Skeletal muscle satellite cell (primary cell): ENCODE measurements around the gene CCDC187.

Source experiments
- H3K27me3 ChIP-seq: 2 replicates; pipeline ENCODE4 v1.7.0; 2013; ENCODE audit warnings: low read length; ENCODE audit not compliant: control insufficient read depth, insufficient read depth
- H3K36me3 ChIP-seq: 2 replicates; pipeline ENCODE4 v1.7.0; 2013; ENCODE audit warnings: mild to moderate bottlenecking, control low read depth, low read length; ENCODE audit not compliant: insufficient read depth
- H3K4me1 ChIP-seq: 2 replicates; pipeline ENCODE4 v1.7.0; 2013; ENCODE audit warnings: low read length; ENCODE audit not compliant: control insufficient read depth, insufficient read depth
- H3K4me2 ChIP-seq: 2 replicates; pipeline ENCODE4 v1.7.0; 2013; ENCODE audit warnings: mild to moderate bottlenecking, low read length
- H3K4me3 ChIP-seq: 2 replicates; pipeline ENCODE4 v1.7.0; 2013; ENCODE audit warnings: low read length
- H3K9ac ChIP-seq: 2 replicates; pipeline ENCODE4 v1.7.0; 2013; ENCODE audit warnings: mild to moderate bottlenecking, low read depth, low read length, moderate library complexity
- H3K9me3 ChIP-seq: replicated peaks from 2 replicates; pipeline ENCODE4 v1.7.0; 2013; ENCODE audit warnings: mild to moderate bottlenecking, control low read depth, low read length

The CCDC187 gene

DNA sequence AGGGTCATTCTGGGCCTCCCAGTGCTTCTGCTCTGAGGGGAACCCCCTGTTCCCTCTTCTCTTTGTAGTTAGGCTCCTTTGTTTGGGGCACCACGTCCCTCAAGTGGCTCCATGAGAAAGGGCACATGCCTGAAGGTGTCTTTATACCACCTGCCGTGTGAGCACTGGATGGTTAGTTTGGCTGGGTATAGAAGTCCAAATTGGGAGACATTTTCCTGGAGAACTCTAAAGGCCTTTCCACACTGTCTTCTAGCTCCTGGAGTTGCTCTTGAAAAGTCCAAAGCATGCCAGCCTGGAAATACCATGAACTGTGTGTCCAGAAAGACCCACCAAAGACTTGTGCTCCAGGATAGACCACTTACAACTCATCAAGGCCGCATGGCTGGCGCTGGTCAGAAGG lies 11.1 kb upstream of the CCDC187 start:
- no peak overlapping the region for H3K4me3 ChIP-seq
- H3K4me2 ChIP-seq = no peak overlapping the region
- H3K9ac ChIP-seq = no peak overlapping the region
- H3K36me3 ChIP-seq = no peaks in the 10 kb centered on the region
- peaks cover 3% of the 10 kb centered on the region for H3K27me3 ChIP-seq
- H3K4me1 ChIP-seq = no peaks in the 10 kb centered on the region
- H3K9me3 ChIP-seq = peaks cover 15% of the 10 kb centered on the region

GRCh38 chr9:136314056-136314416 lies 10.1 kb upstream of the CCDC187 start:
- Histone ChIP-seq H3K4me2 (no peak overlapping the region), H3K9me3 (peaks cover 15% of the 10 kb centered on the region), H3K9ac (no peak overlapping the region), H3K36me3 (no peaks in the 10 kb centered on the region), H3K4me1 (no peaks in the 10 kb centered on the region), H3K27me3 (peaks cover 3% of the 10 kb centered on the region), H3K4me3 (no peak overlapping the region)

DNA sequence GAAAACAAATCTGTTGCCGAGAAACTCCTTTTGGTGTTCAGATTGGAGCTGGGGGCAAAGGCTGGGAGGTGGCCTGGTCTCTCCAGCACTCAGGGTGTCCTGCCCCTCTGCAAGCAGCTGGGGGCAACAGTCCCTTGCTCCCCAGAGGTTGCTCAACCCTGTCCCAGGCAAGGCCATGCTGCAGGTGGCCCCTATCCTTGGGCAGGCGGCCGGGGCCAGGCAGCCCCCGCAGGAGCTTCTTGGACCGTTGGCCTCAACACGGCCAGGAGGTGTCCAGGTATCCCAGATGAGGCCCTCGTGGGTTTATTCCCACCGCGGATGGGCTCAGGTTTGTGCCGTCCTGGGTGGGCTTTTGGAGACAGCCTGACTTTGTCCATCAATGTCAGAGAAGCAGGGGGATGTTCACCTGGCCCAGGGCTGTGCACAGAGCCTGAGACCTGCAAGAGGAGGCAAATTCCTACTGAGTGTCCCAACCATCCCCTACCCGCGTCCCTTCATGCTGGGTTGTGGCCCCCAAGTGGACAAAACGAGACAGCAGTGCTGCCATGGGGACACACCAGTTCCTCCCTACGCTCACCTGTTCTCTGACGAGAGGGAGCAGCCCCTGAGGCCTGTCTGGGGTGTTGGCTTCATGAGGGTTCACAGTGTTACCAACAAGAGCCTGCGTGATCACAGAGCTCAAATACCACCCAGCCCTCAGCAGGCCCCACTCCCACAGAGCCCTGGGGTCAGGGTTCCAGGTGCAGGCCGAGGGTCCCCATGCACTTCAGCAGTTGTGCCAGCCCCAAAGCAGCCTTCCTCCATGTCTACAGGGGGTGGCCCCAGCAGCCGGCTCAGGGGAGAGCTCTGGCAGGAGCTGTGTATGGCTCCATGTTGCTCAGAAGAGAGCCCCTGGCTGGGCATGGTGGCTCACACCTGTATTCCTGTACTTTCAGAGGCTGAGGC lies 9.5 kb upstream of the CCDC187 start:
- Histone ChIP-seq H3K9me3 (peaks cover 15% of the 10 kb centered on the region), H3K4me3 (no peak overlapping the region), H3K27me3 (peaks cover 3% of the 10 kb centered on the region), H3K36me3 (no peaks in the 10 kb centered on the region), H3K9ac (no peak overlapping the region), H3K4me1 (no peaks in the 10 kb centered on the region), H3K4me2 (no peak overlapping the region)

DNA sequence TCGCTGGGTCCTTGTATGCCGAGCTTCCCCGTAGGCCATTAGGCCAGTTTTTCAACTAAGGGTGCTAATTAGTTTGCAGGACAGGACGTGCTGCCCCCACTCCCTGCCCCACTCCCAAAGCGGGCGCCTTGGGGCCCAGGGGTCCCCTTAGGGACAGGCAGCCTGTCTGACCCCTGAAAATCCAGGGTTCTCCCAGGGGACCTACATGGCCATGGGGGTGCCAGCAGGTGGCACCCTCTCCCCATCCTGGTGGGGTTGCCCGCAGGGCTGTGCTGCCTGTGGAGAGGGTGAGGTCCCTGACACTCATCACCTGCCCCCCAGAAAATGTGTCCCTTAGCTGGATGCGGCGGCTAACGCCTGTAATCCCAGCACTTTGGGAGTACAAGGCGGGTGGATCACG lies 8.5 kb upstream of the CCDC187 start:
- no peak overlapping the region for H3K4me3 ChIP-seq
- peaks cover 3% of the 10 kb centered on the region for H3K27me3 ChIP-seq
- no peak overlapping the region for H3K4me2 ChIP-seq
- no peaks in the 10 kb centered on the region for H3K4me1 ChIP-seq
- H3K36me3 ChIP-seq = no peaks in the 10 kb centered on the region
- peaks cover 15% of the 10 kb centered on the region for H3K9me3 ChIP-seq
- H3K9ac ChIP-seq = no peak overlapping the region

DNA sequence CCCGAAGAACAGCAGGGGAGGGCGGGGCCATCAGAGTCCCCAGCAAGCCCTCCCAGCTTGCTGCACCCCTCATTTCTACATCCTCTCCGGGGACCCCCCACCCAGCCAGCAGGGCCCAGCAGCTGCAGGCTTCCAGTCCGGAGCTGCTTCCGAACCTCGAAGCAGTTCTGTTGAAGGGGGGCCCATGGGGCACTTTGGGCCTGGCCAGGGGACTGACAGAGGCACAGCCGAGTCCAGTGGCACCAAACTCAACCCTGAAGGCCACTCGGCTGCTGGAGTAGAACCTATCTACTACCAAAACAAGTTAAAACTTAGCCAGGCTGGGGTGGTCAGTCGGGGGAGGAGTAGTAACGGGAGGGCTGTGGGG lies 8.1 kb upstream of the CCDC187 start:
- Histone ChIP-seq H3K9me3 (peaks cover 15% of the 10 kb centered on the region), H3K4me1 (no peaks in the 10 kb centered on the region)

GRCh38 chr9:136311051-136312008 lies 7.4 kb upstream of the CCDC187 start:
- H3K27me3 ChIP-seq = peaks cover 12% of the 10 kb centered on the region
- no peak overlapping the region for H3K9ac ChIP-seq
- H3K36me3 ChIP-seq = no peaks in the 10 kb centered on the region
- no peak overlapping the region for H3K4me2 ChIP-seq
- peaks cover 15% of the 10 kb centered on the region for H3K9me3 ChIP-seq
- H3K4me3 ChIP-seq = no peak overlapping the region
- H3K4me1 ChIP-seq = no peaks in the 10 kb centered on the region

More for the DNA sequence above, 8.1 kb upstream of the CCDC187 start:
- H3K27me3 ChIP-seq = peaks cover 6% of the 10 kb centered on the region
- H3K4me3 ChIP-seq = no peak overlapping the region
- no peaks in the 10 kb centered on the region for H3K36me3 ChIP-seq
- no peak overlapping the region for H3K4me2 ChIP-seq
- H3K9ac ChIP-seq = no peak overlapping the region

GRCh38 chr9:136310273-136311030 lies 6.6 kb upstream of the CCDC187 start:
- peaks cover 21% of the 10 kb centered on the region for H3K27me3 ChIP-seq
- H3K4me2 ChIP-seq = no peak overlapping the region
- no peak overlapping the region for H3K4me3 ChIP-seq
- H3K4me1 ChIP-seq = no peaks in the 10 kb centered on the region
- no peaks in the 10 kb centered on the region for H3K36me3 ChIP-seq
- no peak overlapping the region for H3K9ac ChIP-seq
- peaks cover 8% of the 10 kb centered on the region for H3K9me3 ChIP-seq

- H3K4me2 ChIP-seq = no peak overlapping the region
- no peak overlapping the region for H3K9ac ChIP-seq
- peaks cover 27% of the 10 kb centered on the region for H3K27me3 ChIP-seq
- peaks cover 1% of the 10 kb centered on the region for H3K9me3 ChIP-seq
- no peaks in the 10 kb centered on the region for H3K4me1 ChIP-seq
- H3K4me3 ChIP-seq = no peak overlapping the region
- H3K36me3 ChIP-seq = no peaks in the 10 kb centered on the region
Observed at GRCh38 chr9:136309806-136310220, 5.9 kb upstream of the CCDC187 start.

- no peak overlapping the region for H3K4me3 ChIP-seq
- no peaks in the 10 kb centered on the region for H3K9me3 ChIP-seq
- H3K27me3 ChIP-seq = peaks cover 28% of the 10 kb centered on the region
- no peak overlapping the region for H3K4me2 ChIP-seq
- H3K9ac ChIP-seq = no peak overlapping the region
- H3K36me3 ChIP-seq = no peaks in the 10 kb centered on the region
- H3K4me1 ChIP-seq = no peaks in the 10 kb centered on the region
Observed at GRCh38 chr9:136309101-136309801, 5.4 kb upstream of the CCDC187 start.

DNA sequence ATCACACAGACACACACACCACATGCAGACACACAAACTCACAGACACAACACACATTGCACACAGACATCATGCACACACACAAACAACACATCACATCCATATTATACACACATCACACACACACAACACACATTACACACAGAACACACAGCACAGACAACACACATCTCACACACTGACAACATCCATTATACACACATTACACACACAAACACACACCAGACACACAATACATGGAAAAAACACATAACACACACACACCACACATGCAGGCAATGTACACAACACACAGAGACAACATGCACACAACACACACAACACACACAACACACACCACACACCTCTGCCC lies 4.8 kb upstream of the CCDC187 start:
- Histone ChIP-seq H3K4me2 (no peak overlapping the region), H3K4me1 (no peaks in the 10 kb centered on the region), H3K4me3 (no peak overlapping the region), H3K36me3 (no peaks in the 10 kb centered on the region), H3K9ac (no peak overlapping the region), H3K27me3 (peaks cover 28% of the 10 kb centered on the region), H3K9me3 (no peaks in the 10 kb centered on the region)
